ENCODE results near the gene TRIM23.

The TRIM23 gene

GRCh38 chr5:65548281-65548680, 75.9 kb downstream of the TRIM23 start:
- no peak overlapping the region for H3K4me3 ChIP-seq (ENCODE audit: low read depth, low read length)

GRCh38 chr5:65546141-65546540, 78.0 kb downstream of the TRIM23 start:
- Histone ChIP-seq H3K27me3 (ENCODE audit: insufficient read depth, low read depth, severe bottlenecking) (no peaks in the 10 kb centered on the region), H3K36me3 (peaks cover 60% of the 10 kb centered on the region), H3K27ac (no peak overlapping the region), H3K9me3 (ENCODE audit: severe bottlenecking) (no peaks in the 10 kb centered on the region), H3K4me3 (ENCODE audit: low read depth, low read length) (no peak overlapping the region)
- no peak for DNase-seq
- no peak for TF ChIP-seq CTCF (IDR thresholded peaks at IDR 0.05; ENCODE audit: low read depth, low read length)

More at GRCh38 chr5:65548281-65548680, 75.9 kb downstream of the TRIM23 start:
- Histone ChIP-seq H3K27me3 (ENCODE audit: insufficient read depth, low read depth, severe bottlenecking) (no peaks in the 10 kb centered on the region), H3K36me3 (peaks cover 45% of the 10 kb centered on the region), H3K9me3 (ENCODE audit: severe bottlenecking) (no peaks in the 10 kb centered on the region), H3K27ac (no peak overlapping the region)
- TF ChIP-seq CTCF (IDR thresholded peaks at IDR 0.05; ENCODE audit: low read depth, low read length): no peak
- no peak for DNase-seq

GRCh38 chr5:65544473-65544872, 79.7 kb downstream of the TRIM23 start:
- H3K9me3 ChIP-seq (ENCODE audit: severe bottlenecking): no peaks in the 10 kb centered on the region
- TF ChIP-seq CTCF (IDR thresholded peaks at IDR 0.05; ENCODE audit: low read depth, low read length): no peak
- H3K36me3 ChIP-seq: peaks cover 57% of the 10 kb centered on the region
- H3K27me3 ChIP-seq (ENCODE audit: insufficient read depth, low read depth, severe bottlenecking): no peaks in the 10 kb centered on the region
- no peak overlapping the region for H3K27ac ChIP-seq
- no peak for DNase-seq
- no peak overlapping the region for H3K4me3 ChIP-seq (ENCODE audit: low read depth, low read length)

GRCh38 chr5:65539827-65540226, 84.3 kb downstream of the TRIM23 start:
- DNase-seq: no peak
- no peak for TF ChIP-seq CTCF (IDR thresholded peaks at IDR 0.05; ENCODE audit: low read depth, low read length)
- peaks cover 74% of the 10 kb centered on the region for H3K36me3 ChIP-seq

More at GRCh38 chr5:65539827-65540226, 84.3 kb downstream of the TRIM23 start:
- no peak overlapping the region for H3K4me3 ChIP-seq (ENCODE audit: low read depth, low read length)
- H3K27me3 ChIP-seq (ENCODE audit: insufficient read depth, low read depth, severe bottlenecking): no peaks in the 10 kb centered on the region
- H3K9me3 ChIP-seq (ENCODE audit: severe bottlenecking): no peaks in the 10 kb centered on the region
- no peak overlapping the region for H3K27ac ChIP-seq
